Islet precursor cell (in vitro differentiated cells): Measurements from ENCODE around the gene AVPI1.
A peak's percentile ranks its signal among the peaks of the same experiment; 100 is the strongest.
"Not testable (repeated sequence)": the region's sequence is repeated elsewhere in the genome, so short reads cannot be mapped to it uniquely, and the experiment has no call there.

Experiments used
- DNase-seq: peaks from one replicate; pipeline ENCODE4 v3.0.0-alpha.2; 2018

AVPI1 gene

DNA sequence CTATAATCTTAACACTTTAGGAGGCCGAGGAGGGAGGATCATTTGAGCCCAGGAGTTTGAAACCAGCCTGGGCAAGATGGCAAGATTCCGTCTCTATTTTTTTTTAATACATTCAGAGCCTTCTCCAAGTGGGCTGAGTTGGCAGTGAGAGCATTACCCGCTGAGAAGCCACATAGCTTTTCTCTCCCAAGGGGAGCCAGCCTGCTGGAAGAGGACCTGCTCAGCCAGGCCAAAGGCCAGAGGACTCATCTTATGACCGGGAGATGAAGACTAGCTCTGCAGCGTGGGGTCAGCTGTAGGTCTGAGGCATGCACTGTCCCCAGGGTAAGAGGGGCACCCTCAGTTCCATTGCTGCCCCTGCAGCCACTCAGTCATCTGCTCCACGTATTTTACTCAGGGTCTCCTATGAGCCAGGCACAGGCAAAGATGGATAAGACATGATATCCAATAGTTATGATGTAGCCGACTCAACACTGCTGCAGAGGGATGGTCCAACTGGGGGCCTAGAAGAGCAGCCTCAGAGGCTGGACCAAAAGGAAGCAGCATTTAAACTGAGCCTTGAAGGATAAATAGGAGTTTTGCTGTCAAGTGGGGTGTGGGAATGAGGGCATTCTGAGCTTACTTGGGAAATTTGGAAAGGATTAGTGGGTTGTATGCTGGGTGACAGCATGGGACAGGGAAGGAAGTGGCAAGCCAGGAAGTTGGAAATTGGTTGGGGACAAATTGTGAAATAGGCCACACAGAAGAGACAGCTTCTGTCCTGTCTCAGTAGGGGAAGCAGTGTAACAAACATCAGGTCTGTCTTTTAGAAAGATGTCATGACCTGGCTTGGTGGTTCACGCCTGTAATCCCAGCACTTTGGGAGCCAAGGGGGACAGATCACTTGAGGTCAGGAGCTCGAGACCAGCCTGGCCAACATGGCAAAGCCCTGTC is 24.9 kb upstream of the AVPI1 start:
- no peak for DNase-seq

DNA sequence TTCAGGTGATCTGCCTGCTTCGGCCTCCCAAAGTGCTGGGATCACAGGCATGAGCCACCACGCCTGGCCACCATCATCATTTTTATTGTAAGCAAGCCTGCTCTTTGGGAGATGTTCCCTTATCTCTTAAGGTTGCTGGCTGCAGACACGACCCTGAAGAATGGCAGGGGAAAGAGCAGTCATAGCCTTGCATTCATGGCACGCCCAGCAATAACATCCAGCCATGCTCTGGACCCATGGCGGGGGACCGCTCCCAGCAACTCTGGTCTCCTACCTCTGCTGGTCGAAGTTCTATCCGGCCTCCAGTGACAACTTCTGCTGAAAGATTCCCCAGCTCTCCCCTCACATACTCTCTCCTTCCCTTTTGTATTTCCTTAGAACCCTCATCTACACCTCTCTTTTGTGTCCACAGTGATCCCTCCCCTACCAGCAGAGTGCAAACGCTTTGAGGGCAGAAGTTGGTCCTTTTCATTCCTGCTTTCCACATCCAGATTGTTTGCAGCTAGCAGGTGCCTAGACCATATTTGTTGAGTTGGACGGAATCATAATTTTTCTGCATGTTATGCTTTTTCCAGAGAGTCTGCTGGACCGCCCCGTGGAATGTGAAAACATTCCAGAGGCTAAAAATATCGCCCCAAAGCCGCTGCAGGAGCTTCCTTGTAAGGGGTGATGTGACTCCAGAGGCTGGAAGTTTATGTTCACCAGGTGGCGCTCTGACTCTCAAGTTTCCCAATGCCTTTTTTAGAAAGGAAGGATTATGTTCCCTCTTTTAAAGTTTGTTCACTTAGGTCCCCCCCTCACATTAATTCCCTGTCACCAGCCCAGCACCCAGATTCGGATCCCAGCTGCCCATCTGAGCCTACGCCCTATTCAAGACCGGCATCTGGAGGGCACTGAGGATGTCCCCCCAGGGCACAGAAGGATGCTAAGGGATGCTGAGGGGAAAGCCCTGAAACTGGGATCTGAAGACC is 22.2 kb upstream of the AVPI1 start:
- DNase-seq, result peak; percentile 71

DNA sequence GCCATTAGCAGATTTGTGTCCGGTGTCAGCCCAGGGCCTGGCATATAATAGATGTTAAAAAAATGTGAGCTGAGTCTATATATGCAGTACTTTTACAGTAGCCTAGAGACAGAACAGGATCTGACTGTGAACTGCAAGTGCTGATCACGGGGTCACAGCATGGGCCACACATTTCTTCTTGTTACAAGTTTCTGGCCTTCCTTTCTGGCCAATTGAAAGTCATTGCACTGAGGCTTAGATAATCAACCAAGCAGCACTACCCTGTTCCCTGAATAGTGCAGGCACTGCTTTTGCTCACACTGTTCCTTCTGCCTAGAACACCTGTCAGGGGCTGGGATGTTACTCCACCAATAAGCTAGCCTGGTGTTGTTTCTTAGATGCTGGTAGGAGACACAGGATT is 21.1 kb upstream of the AVPI1 start:
- no peak for DNase-seq

DNA sequence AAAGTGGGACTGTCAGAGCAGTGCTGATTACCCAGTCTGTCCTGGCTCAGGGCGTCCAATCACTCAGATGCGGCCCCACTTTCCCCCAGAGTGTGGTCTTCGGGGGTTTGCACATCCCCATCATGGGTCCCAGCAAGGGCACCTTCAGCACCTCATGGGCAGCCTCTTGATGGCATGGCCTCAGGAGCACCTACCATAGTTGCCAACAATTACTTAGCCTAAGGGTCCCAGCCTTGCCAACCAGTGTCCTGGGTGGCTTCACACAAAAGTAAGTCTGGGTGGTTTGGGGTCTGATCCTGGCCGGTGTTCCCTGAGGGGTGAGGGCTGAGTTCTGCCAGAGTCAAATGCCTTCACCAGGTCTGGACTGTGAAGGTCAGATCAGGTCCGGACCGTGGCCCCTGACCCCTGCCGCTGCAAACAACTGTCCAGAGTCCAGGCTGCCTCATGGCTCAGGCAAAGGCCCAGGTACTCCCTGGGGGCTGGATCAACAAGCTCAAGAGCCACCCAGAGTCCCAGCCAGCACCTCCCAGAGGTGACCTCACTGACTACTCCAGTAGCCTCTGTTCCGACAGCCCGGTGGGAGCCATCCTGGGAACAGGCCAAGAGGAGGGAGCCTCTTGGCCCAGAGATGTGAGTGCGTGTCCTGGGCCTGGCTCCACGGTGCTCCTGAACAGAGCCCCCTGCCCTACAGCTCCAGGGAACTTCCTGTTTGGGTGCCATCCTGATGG is 20.3 kb upstream of the AVPI1 start:
- no peak for DNase-seq

- DNase-seq, result no peak
These were observed 18.1 kb upstream of the AVPI1 start for GRCh38 chr10:97705006-97705670.

GRCh38 chr10:97704341-97704740 is 17.3 kb upstream of the AVPI1 start:
- no peak for DNase-seq

DNA sequence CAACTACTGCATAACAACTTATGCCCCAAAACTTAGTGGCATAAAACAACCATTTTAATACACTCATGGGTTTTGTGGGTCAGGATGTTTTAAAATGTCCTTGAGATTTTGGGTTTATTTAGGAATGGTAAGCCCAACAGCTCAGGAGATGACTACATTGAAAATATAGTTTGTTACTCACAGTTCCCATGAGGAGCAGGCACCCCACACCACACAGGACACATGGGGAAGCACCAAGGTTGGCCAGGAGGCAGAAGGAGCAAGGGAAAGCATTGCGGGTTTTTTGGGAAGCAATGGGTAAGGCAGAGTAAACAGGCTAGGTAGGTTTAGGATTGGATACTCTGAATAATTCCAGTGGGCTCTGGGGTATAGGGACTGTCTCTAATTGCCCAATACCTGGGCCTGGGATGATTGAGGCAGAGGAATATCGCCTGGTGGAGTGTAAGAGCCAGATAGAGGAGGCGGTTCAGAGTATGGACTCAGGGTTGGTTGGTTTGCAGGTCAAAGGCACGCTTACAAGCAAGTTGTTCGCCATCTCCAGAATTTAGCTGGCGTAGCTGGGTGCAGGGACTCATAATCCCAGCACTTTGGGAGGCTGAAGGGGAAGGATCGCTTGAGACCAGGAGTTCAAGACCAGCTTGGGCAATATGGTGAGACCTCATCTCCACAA is 16.5 kb upstream of the AVPI1 start:
- DNase-seq, result no peak

GRCh38 chr10:97701438-97702069 is 14.5 kb upstream of the AVPI1 start:
- DNase-seq, result peak; percentile 81

DNA sequence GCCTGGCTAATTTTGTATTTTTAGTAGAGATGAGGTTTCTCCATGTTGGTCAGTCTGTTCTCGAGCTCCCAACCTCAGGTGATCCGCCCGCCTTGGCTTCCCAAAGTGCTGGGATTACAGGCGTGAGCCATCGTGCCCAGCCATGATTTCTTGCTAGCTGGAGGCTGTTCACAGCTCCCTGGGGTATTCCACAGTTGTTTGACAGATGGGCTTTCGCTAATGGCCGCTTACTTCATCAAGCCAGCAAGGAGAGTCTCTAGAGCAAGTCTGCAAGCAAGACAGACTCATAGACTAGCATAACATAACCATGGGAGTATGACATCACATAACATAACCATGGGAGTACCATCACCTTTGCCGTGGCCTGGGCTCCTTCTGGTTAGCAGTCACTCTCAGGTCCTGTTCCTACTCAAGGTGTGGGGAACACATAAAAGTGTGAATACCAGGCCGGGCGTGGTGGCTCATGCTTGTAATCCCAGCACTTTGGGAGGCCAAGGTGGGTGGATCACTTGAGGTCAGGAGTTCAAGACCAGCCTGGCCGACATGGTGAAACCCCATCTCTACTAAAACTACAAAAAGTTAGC is 11.1 kb upstream of the AVPI1 start:
- not testable (repeated sequence) for DNase-seq

GRCh38 chr10:97690133-97690532 is 3.1 kb upstream of the AVPI1 start:
- DNase-seq, result no peak

- peak; percentile 68 for DNase-seq
These were observed 2.5 kb upstream of the AVPI1 start for GRCh38 chr10:97689559-97690020.

DNA sequence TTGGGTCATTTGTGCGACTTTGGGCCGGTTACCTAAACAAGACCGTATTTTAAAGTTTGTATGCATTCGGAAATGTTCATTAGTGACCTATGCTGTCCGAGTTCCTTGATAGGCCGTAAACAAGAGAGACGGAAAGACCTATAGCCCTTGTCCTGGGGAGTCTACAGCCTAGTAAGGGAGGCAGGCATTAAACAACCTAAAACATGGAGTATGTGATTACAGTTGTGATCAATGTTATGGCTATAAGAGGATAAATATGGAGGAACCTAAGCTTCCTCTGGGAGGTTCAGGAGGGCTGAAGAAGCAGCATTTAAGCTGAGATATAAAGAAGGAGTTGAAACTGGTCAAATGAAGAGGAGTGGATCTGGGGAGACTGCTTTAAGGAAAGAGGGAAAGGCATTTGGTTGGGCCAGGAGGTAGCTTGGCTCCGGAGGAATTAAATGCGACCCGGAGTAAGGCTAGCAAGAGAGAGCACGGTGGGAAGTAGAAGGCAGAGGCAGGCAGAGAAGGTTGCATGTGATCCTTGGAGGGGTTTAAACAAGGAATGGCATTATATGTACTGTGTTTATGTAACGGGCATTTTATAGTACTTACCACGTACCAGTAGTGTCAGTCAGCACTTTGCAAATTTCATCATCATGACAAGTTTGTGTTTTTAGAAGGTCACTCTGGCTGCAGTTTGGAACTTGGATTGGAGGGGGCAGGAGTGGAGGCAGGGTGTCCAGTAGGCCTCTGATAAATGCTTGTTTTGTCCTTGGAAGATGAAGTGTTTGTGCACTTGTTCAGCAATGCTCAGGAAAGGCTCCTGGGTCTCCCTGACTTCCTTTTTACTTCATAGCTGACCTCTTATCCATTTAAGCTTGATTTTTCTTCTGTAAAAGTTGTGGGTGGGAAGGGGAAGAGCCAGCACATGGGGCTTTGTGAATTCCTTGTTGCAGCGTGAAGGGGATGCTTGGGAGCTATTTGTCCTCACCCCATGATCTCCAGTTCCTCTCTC is 1.0 kb upstream of the AVPI1 start:
- no peak for DNase-seq

- DNase-seq, result no peak
These were observed 610 bp downstream of the AVPI1 start for GRCh38 chr10:97686301-97686961.

GRCh38 chr10:97685395-97685958 is 1.6 kb downstream of the AVPI1 start:
- peak; percentile 82 for DNase-seq

DNA sequence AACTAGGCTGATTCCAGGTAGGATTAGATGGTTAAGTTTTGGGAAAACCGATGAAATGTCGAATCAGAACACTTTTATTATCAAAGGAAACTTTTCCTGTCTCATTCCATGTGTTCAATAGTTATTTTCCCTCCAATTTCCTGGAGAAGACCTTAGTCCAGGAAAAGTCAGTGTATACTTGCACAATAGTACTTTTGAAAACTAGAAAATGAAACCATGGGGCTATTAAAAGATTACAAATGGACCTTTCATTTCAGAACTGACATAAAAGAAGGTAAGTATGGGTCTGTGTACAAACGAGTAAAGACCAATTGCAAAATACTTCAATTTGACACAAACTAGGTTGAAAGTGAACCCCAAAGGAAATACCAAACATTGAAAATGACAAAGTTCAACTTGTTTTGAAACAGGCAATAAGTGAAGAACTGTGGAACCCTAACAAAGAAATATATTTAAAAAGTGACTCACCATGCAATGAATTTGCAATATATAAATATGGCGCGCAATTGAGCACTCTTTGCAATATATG is 2.1 kb downstream of the AVPI1 start:
- no peak for DNase-seq

- not testable (repeated sequence) for DNase-seq
These were observed 2.7 kb downstream of the AVPI1 start for GRCh38 chr10:97684368-97684713.

- DNase-seq, result peak; percentile 83
These were observed 3.3 kb downstream of the AVPI1 start for GRCh38 chr10:97683556-97684367.
